CD4-positive, CD25-positive, alpha-beta regulatory T cell (primary cell): ENCODE data around the gene KCNQ5. TPM values are rescaled to one million over a fixed set of nuclear protein-coding genes. Genes with fewer than 3 reads are reported as not detected.

Experiments
- ATAC-seq, 2 donors: fragments of 150-1000 bp; cut with Tn5 transposase; one replicate each; pipeline ENCODE4 v1.10.0; 2021; ENCODE audit warnings: low read depth in 2 of 2, moderate number of reproducible peaks in 2 of 2, moderate library complexity in 1 of 2
- DNase-seq, 3 donors: peaks; one replicate each; pipeline versions ENCODE4 v3.0.0 to v3.0.0-alpha.2; 2012 to 2022; ENCODE audit warnings: mixed read lengths in 1 of 3
- H3K27ac ChIP-seq: one replicate; pipeline ENCODE4 v1.7.0; 2013; ENCODE audit warnings: mild to moderate bottlenecking, low read length; ENCODE audit not compliant: insufficient read depth, poor library complexity, severe bottlenecking
- H3K27me3 ChIP-seq: one replicate; pipeline ENCODE4 v1.7.0; 2013; ENCODE audit warnings: low read length; ENCODE audit not compliant: control insufficient read depth, insufficient read depth
- H3K36me3 ChIP-seq: one replicate; pipeline ENCODE4 v1.7.0; 2013; ENCODE audit warnings: mild to moderate bottlenecking, low read length, moderate library complexity; ENCODE audit not compliant: control insufficient read depth, insufficient read depth
- H3K4me1 ChIP-seq: 2 replicates; pipeline ENCODE4 v1.7.0; 2013; ENCODE audit warnings: mild to moderate bottlenecking, low read length; ENCODE audit not compliant: insufficient read depth, control insufficient read depth, poor library complexity, severe bottlenecking
- H3K4me3 ChIP-seq: one replicate; pipeline ENCODE4 v1.7.0; 2013; ENCODE audit warnings: low read depth, mild to moderate bottlenecking, low read length, moderate library complexity
- H3K9me3 ChIP-seq, 2 experiments: 1 replicate in 1 of 2; 2 replicates in 1 of 2; pipeline ENCODE4 v1.7.0; 2013; ENCODE audit warnings: low read length in 2 of 2, mild to moderate bottlenecking in 1 of 2, moderate library complexity in 1 of 2; ENCODE audit not compliant: control insufficient read depth in 2 of 2
- H3K27ac Mint-ChIP-seq, 3 donors: one replicate each; pipeline ENCODE4 v1.8.0; 2020 to 2022; ENCODE audit warnings: mild to moderate bottlenecking in 3 of 3, mixed read lengths in 3 of 3, moderate library complexity in 2 of 3
- H3K27me3 Mint-ChIP-seq: one replicate; pipeline ENCODE4 v1.8.0; 2022; ENCODE audit warnings: mild to moderate bottlenecking, mixed read lengths
- H3K36me3 Mint-ChIP-seq: one replicate; pipeline ENCODE4 v1.8.0; 2020; ENCODE audit warnings: mixed read lengths
- H3K4me1 Mint-ChIP-seq, 4 donors: one replicate each; pipeline ENCODE4 v1.8.0; 2020 to 2022; ENCODE audit warnings: mixed read lengths in 4 of 4, mild to moderate bottlenecking in 1 of 4
- H3K4me3 Mint-ChIP-seq, 4 donors: one replicate each; pipeline ENCODE4 v1.8.0; 2020 to 2022; ENCODE audit warnings: mild to moderate bottlenecking in 4 of 4, mixed read lengths in 4 of 4, moderate library complexity in 3 of 4
- H3K9me3 Mint-ChIP-seq, 7 donors: one replicate each; pipeline ENCODE4 v1.8.0; 2020 to 2022; ENCODE audit warnings: mixed read lengths in 7 of 7, mild to moderate bottlenecking in 3 of 7, moderate library complexity in 2 of 7
- polyA plus RNA-seq, 4 donors: library from polyadenylated mRNA; unstranded; fragments of 300-500 nt; fragmentation: Illumina TruSeq; gene quantifications; one replicate each; pipeline ENCODE4 v1.2.3, GENCODE V29; 2021
- total RNA-seq: library from RNA; stranded (reverse); gene quantifications from one replicate; pipeline ENCODE4 v1.2.3, GENCODE V29; 2022

KCNQ5 gene
- total and polyA plus RNA-seq, 5 donors from 2014 or later: 0.45 to 2.5 (median 1.8) TPM

GRCh38 chr6:72651967-72652956, 30.4 kb downstream of the KCNQ5 start:
- Histone ChIP-seq H3K27ac (no peak overlapping the region), H3K4me1 (no peaks in the 10 kb centered on the region), H3K36me3 (no peaks in the 10 kb centered on the region), H3K9me3 (no peaks in the 10 kb centered on the region), H3K27me3 (no peaks in the 10 kb centered on the region), H3K4me3 (no peak overlapping the region)
- Mint-ChIP-seq H3K36me3 (no peaks in the 10 kb centered on the region), H3K4me1 (peaks cover 0 to 14% (median 2%) of the 10 kb centered on the region in 4 donors), H3K4me3 (no peak overlapping the region), H3K27ac (peak overlapping the region in 1 of 3 donors; percentile 41), H3K27me3 (no peaks in the 10 kb centered on the region), H3K9me3 (peaks cover 0 to 2% (median 0%) of the 10 kb centered on the region in 7 donors)
- ATAC-seq (no peak), DNase-seq (no peak)

GRCh38 chr6:72653026-72653425, 31.2 kb downstream of the KCNQ5 start:
- Histone ChIP-seq H3K4me3 (no peak overlapping the region), H3K4me1 (no peaks in the 10 kb centered on the region), H3K36me3 (no peaks in the 10 kb centered on the region), H3K9me3 (no peaks in the 10 kb centered on the region), H3K27ac (no peak overlapping the region), H3K27me3 (no peaks in the 10 kb centered on the region)
- Mint-ChIP-seq H3K27ac (no peak overlapping the region), H3K27me3 (no peaks in the 10 kb centered on the region), H3K4me3 (no peak overlapping the region), H3K36me3 (no peaks in the 10 kb centered on the region), H3K9me3 (peaks cover 0 to 2% (median 0%) of the 10 kb centered on the region in 7 donors), H3K4me1 (peaks cover 0 to 14% (median 2%) of the 10 kb centered on the region in 4 donors)
- no peak for ATAC-seq
- DNase-seq: no peak

- no peak overlapping the region for H3K27ac ChIP-seq
- H3K4me3 ChIP-seq: no peak overlapping the region
- Mint-ChIP-seq H3K27ac (no peak overlapping the region), H3K9me3 (peaks cover 0 to 2% (median 0%) of the 10 kb centered on the region in 7 donors), H3K27me3 (no peaks in the 10 kb centered on the region), H3K36me3 (no peaks in the 10 kb centered on the region), H3K4me1 (peaks cover 0 to 14% (median 2%) of the 10 kb centered on the region in 4 donors), H3K4me3 (no peak overlapping the region)
- no peaks in the 10 kb centered on the region for H3K27me3 ChIP-seq
- no peaks in the 10 kb centered on the region for H3K36me3 ChIP-seq
- no peak for ATAC-seq
- DNase-seq: no peak
- no peaks in the 10 kb centered on the region for H3K4me1 ChIP-seq
- no peaks in the 10 kb centered on the region for H3K9me3 ChIP-seq
Measured at GRCh38 chr6:72654071-72654621, 32.3 kb downstream of the KCNQ5 start.

GRCh38 chr6:72657407-72658197, 35.7 kb downstream of the KCNQ5 start:
- Histone ChIP-seq H3K27ac (no peak overlapping the region), H3K27me3 (no peaks in the 10 kb centered on the region), H3K4me3 (no peak overlapping the region), H3K36me3 (no peaks in the 10 kb centered on the region), H3K9me3 (no peaks in the 10 kb centered on the region), H3K4me1 (no peaks in the 10 kb centered on the region)
- peaks cover 0 to 2% (median 0%) of the 10 kb centered on the region in 7 donors for H3K9me3 Mint-ChIP-seq
- no peaks in the 10 kb centered on the region for H3K27me3 Mint-ChIP-seq
- no peak overlapping the region for H3K4me3 Mint-ChIP-seq
- H3K27ac Mint-ChIP-seq: no peak overlapping the region
- no peak for DNase-seq
- ATAC-seq: no peak
- no peaks in the 10 kb centered on the region for H3K36me3 Mint-ChIP-seq
- peaks cover 0 to 7% (median 0%) of the 10 kb centered on the region in 4 donors for H3K4me1 Mint-ChIP-seq

- Histone ChIP-seq H3K36me3 (no peaks in the 10 kb centered on the region), H3K27me3 (no peaks in the 10 kb centered on the region), H3K9me3 (no peaks in the 10 kb centered on the region), H3K4me3 (no peak overlapping the region), H3K27ac (no peak overlapping the region), H3K4me1 (no peaks in the 10 kb centered on the region)
- H3K4me1 Mint-ChIP-seq: peaks cover 0 to 3% (median 0%) of the 10 kb centered on the region in 4 donors
- ATAC-seq (no peak), DNase-seq (no peak)
- H3K27ac Mint-ChIP-seq: no peak overlapping the region
- no peaks in the 10 kb centered on the region for H3K36me3 Mint-ChIP-seq
- H3K27me3 Mint-ChIP-seq: no peaks in the 10 kb centered on the region
- peaks cover 0 to 2% (median 0%) of the 10 kb centered on the region in 7 donors for H3K9me3 Mint-ChIP-seq
- no peak overlapping the region for H3K4me3 Mint-ChIP-seq
Measured at GRCh38 chr6:72659754-72660153, 37.9 kb downstream of the KCNQ5 start.

GRCh38 chr6:72661411-72661810, 39.5 kb downstream of the KCNQ5 start:
- H3K4me3 ChIP-seq: no peak overlapping the region
- DNase-seq (no peak), ATAC-seq (no peak)
- Mint-ChIP-seq H3K27me3 (no peaks in the 10 kb centered on the region), H3K36me3 (no peaks in the 10 kb centered on the region), H3K4me1 (peaks cover 0 to 3% (median 0%) of the 10 kb centered on the region in 4 donors), H3K9me3 (peaks cover 0 to 2% (median 0%) of the 10 kb centered on the region in 7 donors), H3K27ac (no peak overlapping the region), H3K4me3 (no peak overlapping the region)
- H3K27me3 ChIP-seq: no peaks in the 10 kb centered on the region
- H3K27ac ChIP-seq: no peak overlapping the region
- no peaks in the 10 kb centered on the region for H3K4me1 ChIP-seq
- H3K36me3 ChIP-seq: no peaks in the 10 kb centered on the region
- no peaks in the 10 kb centered on the region for H3K9me3 ChIP-seq

- peaks cover 0 to 6% (median 3%) of the 10 kb centered on the region in 4 donors for H3K4me1 Mint-ChIP-seq
Measured at GRCh38 chr6:72665599-72665998, 43.7 kb downstream of the KCNQ5 start.

More at GRCh38 chr6:72665599-72665998, 43.7 kb downstream of the KCNQ5 start:
- no peaks in the 10 kb centered on the region for H3K27me3 Mint-ChIP-seq
- H3K4me3 ChIP-seq: no peak overlapping the region
- no peaks in the 10 kb centered on the region for H3K27me3 ChIP-seq
- H3K9me3 Mint-ChIP-seq: no peaks in the 10 kb centered on the region
- no peak for ATAC-seq
- no peaks in the 10 kb centered on the region for H3K9me3 ChIP-seq
- H3K36me3 ChIP-seq: no peaks in the 10 kb centered on the region
- no peak overlapping the region for H3K4me3 Mint-ChIP-seq
- H3K36me3 Mint-ChIP-seq: no peaks in the 10 kb centered on the region
- no peak overlapping the region for H3K27ac Mint-ChIP-seq
- no peak for DNase-seq
- no peak overlapping the region for H3K27ac ChIP-seq
- H3K4me1 ChIP-seq: no peaks in the 10 kb centered on the region
